GM19023 (cell line): ENCODE measurements around the gene CASP2.

Experiments used
- ATAC-seq: cut with Tn5 transposase; IDR thresholded peaks from one replicate; pipeline ENCODE4 v1.9.1; 2021; ENCODE audit warnings: mild to moderate bottlenecking, moderate library complexity; ENCODE audit not compliant: unreplicated experiment

CASP2 gene

GRCh38 chr7:143287935-143288826, at the start of gene CASP2:
TSS of gene CASP2 (plus strand) at chr7:143288351. CDS start at chr7:143288456, 105 bp downstream.
- peak; percentile 92 for ATAC-seq

GRCh38 chr7:143239813-143240212, 48.3 kb upstream of the CASP2 start:
- no peak for ATAC-seq

- ATAC-seq = peak; percentile 95
Observed at GRCh38 chr7:143240291-143241168, 47.6 kb upstream of the CASP2 start.

- ATAC-seq = no peak
Observed at GRCh38 chr7:143242306-143242705, 45.8 kb upstream of the CASP2 start.

GRCh38 chr7:143243111-143243510, 45.0 kb upstream of the CASP2 start:
- ATAC-seq = no peak

- ATAC-seq = no peak
Observed at GRCh38 chr7:143243614-143244013, 44.5 kb upstream of the CASP2 start.

- ATAC-seq = no peak
Observed at GRCh38 chr7:143244321-143244720, 43.8 kb upstream of the CASP2 start.

- no peak for ATAC-seq
Observed at GRCh38 chr7:143245123-143245522, 43.0 kb upstream of the CASP2 start.

- no peak for ATAC-seq
Observed at GRCh38 chr7:143247372-143247771, 40.8 kb upstream of the CASP2 start.

GRCh38 chr7:143248761-143249354, 39.3 kb upstream of the CASP2 start:
- ATAC-seq = no peak

- ATAC-seq = no peak
Observed at GRCh38 chr7:143250199-143250598, 38.0 kb upstream of the CASP2 start.

- ATAC-seq = no peak
Observed at GRCh38 chr7:143250822-143251221, 37.3 kb upstream of the CASP2 start.

- no peak for ATAC-seq
Observed at GRCh38 chr7:143252006-143252405, 36.1 kb upstream of the CASP2 start.

- no peak for ATAC-seq
Observed at GRCh38 chr7:143255564-143255963, 32.6 kb upstream of the CASP2 start.

GRCh38 chr7:143256325-143256724, 31.8 kb upstream of the CASP2 start:
- ATAC-seq = no peak

GRCh38 chr7:143256932-143257331, 31.2 kb upstream of the CASP2 start:
- ATAC-seq = peak; percentile 68

- no peak for ATAC-seq
Observed at GRCh38 chr7:143257501-143257900, 30.6 kb upstream of the CASP2 start.

- ATAC-seq = no peak
Observed at GRCh38 chr7:143258831-143259230, 29.3 kb upstream of the CASP2 start.

- no peak for ATAC-seq
Observed at GRCh38 chr7:143259765-143260164, 28.4 kb upstream of the CASP2 start.

GRCh38 chr7:143261901-143262300, 26.2 kb upstream of the CASP2 start:
- no peak for ATAC-seq
